H9 (cell line): Measurements from ENCODE around the gene CEP41. TPM values are rescaled to one million over a fixed set of nuclear protein-coding genes. Genes with fewer than 3 reads are reported as not detected.

Experiments used
- DNase-seq: peaks from one replicate; pipeline ENCODE4 v3.0.0-alpha.2; 2017
- H2AFZ ChIP-seq: one replicate; pipeline ENCODE4 v1.6.1; 2013; ENCODE audit warnings: mild to moderate bottlenecking, low read length, control low read depth, moderate library complexity
- H2AK5ac ChIP-seq: 2 replicates; pipeline ENCODE4 v1.6.1; 2013; ENCODE audit warnings: low read length, control low read depth, mixed read lengths; ENCODE audit not compliant: insufficient read length
- H2BK120ac ChIP-seq: one replicate; pipeline ENCODE4 v1.6.1; 2013; ENCODE audit warnings: low read depth, mild to moderate bottlenecking, low read length, control low read depth, inconsistent platforms; ENCODE audit not compliant: poor library complexity, severe bottlenecking
- H2BK12ac ChIP-seq: 2 replicates; pipeline ENCODE4 v1.6.1; 2013; ENCODE audit warnings: low read length, control low read depth, mixed read lengths, low read depth; ENCODE audit not compliant: insufficient read length
- H2BK15ac ChIP-seq: 2 replicates; pipeline ENCODE4 v1.6.1; 2013; ENCODE audit warnings: low read depth, low read length, control low read depth
- H2BK20ac ChIP-seq: one replicate; pipeline ENCODE4 v1.6.1; 2013; ENCODE audit warnings: low read depth, mild to moderate bottlenecking, low read length, control low read depth, inconsistent platforms; ENCODE audit not compliant: poor library complexity, severe bottlenecking
- H2BK5ac ChIP-seq: 2 replicates; pipeline ENCODE4 v1.6.1; 2013; ENCODE audit warnings: low read length, control low read depth, mixed read lengths; ENCODE audit not compliant: insufficient read length
- H3K14ac ChIP-seq: 2 replicates; pipeline ENCODE4 v1.6.1; 2013; ENCODE audit warnings: low read length, control low read depth; ENCODE audit not compliant: insufficient read depth
- H3K18ac ChIP-seq: 2 replicates; pipeline ENCODE4 v1.6.1; 2013; ENCODE audit warnings: low read depth, mild to moderate bottlenecking, mixed read lengths, low read length, control low read depth; ENCODE audit not compliant: insufficient read length
- H3K23ac ChIP-seq: 2 replicates; pipeline ENCODE4 v1.6.1; 2013; ENCODE audit warnings: low read length, control low read depth, mixed read lengths, low read depth; ENCODE audit not compliant: insufficient read length
- H3K23me2 ChIP-seq: 2 replicates; pipeline ENCODE4 v1.6.1; 2013; ENCODE audit warnings: low read depth, mild to moderate bottlenecking, mixed read lengths, low read length, control low read depth; ENCODE audit not compliant: insufficient read length, poor library complexity, severe bottlenecking
- H3K27ac ChIP-seq: 2 replicates; pipeline ENCODE4 v1.5.1; 2013; ENCODE audit warnings: low read length, control low read depth, mixed read lengths, low read depth; ENCODE audit not compliant: insufficient read length
- H3K27me3 ChIP-seq: 2 replicates; pipeline ENCODE4 v1.6.1; 2013; ENCODE audit warnings: low read length, control low read depth, inconsistent platforms; ENCODE audit not compliant: insufficient read depth
- H3K4ac ChIP-seq: 2 replicates; pipeline ENCODE4 v1.6.1; 2013; ENCODE audit warnings: low read depth, mild to moderate bottlenecking, control low read depth, inconsistent platforms, low read length, moderate library complexity
- H3K4me1 ChIP-seq: 2 replicates; pipeline ENCODE4 v1.6.1; 2013; ENCODE audit warnings: low read length, control low read depth, inconsistent platforms; ENCODE audit not compliant: insufficient read depth
- H3K4me2 ChIP-seq: 2 replicates; pipeline ENCODE4 v1.6.1; 2013; ENCODE audit warnings: low read length, control low read depth, mixed read lengths; ENCODE audit not compliant: insufficient read length, insufficient read depth
- H3K56ac ChIP-seq: 2 replicates; pipeline ENCODE4 v1.6.1; 2013; ENCODE audit warnings: low read depth, mild to moderate bottlenecking, mixed read lengths, low read length, control low read depth; ENCODE audit not compliant: insufficient read length
- H3K79me1 ChIP-seq: 2 replicates; pipeline ENCODE4 v1.6.1; 2013; ENCODE audit warnings: low read depth, mild to moderate bottlenecking, moderate library complexity, low read length, control low read depth, inconsistent platforms; ENCODE audit not compliant: insufficient read depth, poor library complexity, severe bottlenecking
- H3K79me2 ChIP-seq: 2 replicates; pipeline ENCODE4 v1.6.1; 2013; ENCODE audit warnings: low read length, control low read depth, inconsistent platforms; ENCODE audit not compliant: insufficient read depth
- H3K9ac ChIP-seq: 2 replicates; pipeline ENCODE4 v1.6.1; 2013; ENCODE audit warnings: low read length, control low read depth, mixed read lengths; ENCODE audit not compliant: insufficient read length; ENCODE audit errors: extremely low read depth
- H3K9me3 ChIP-seq: one replicate; pipeline ENCODE4 v1.6.1; 2013; ENCODE audit warnings: low read depth, low read length, inconsistent platforms; ENCODE audit not compliant: control insufficient read depth
- H3T11ph ChIP-seq: one replicate; pipeline ENCODE4 v1.6.1; 2013; ENCODE audit warnings: mild to moderate bottlenecking, low read length, control low read depth, inconsistent platforms
- H4K20me1 ChIP-seq: one replicate; pipeline ENCODE4 v1.6.1; 2013; ENCODE audit not compliant: control insufficient read depth, insufficient read length, insufficient read depth
- H4K5ac ChIP-seq: 2 replicates; pipeline ENCODE4 v1.6.1; 2013; ENCODE audit warnings: low read depth, mild to moderate bottlenecking, mixed read lengths, low read length, control low read depth; ENCODE audit not compliant: insufficient read length
- H4K8ac ChIP-seq: replicated peaks from 2 replicates; pipeline ENCODE4 v1.6.1; 2013; ENCODE audit warnings: low read length, control low read depth, mixed read lengths, low read depth; ENCODE audit not compliant: insufficient read length
- H4K91ac ChIP-seq: 2 replicates; pipeline ENCODE4 v1.6.1; 2013; ENCODE audit warnings: low read depth, mild to moderate bottlenecking, moderate library complexity, mixed read lengths, low read length, control low read depth; ENCODE audit not compliant: insufficient read length
- H3K27ac Mint-ChIP-seq, 3 experiments: 2 replicates in 2 of 3; 3 replicates in 1 of 3; pipeline ENCODE4 v1.8.0; 2020 to 2021; ENCODE audit warnings: mixed read lengths in 3 of 3, mild to moderate bottlenecking in 1 of 3, moderate library complexity in 1 of 3
- H3K27me3 Mint-ChIP-seq: 2 replicates; pipeline ENCODE4 v1.8.0; 2021; ENCODE audit warnings: low read depth, mild to moderate bottlenecking, moderate library complexity, mixed read lengths
- H3K36me3 Mint-ChIP-seq, 3 experiments: 2 replicates in 2 of 3; 3 replicates in 1 of 3; pipeline ENCODE4 v1.8.0; 2020 to 2021; ENCODE audit warnings: low read depth in 3 of 3, mixed read lengths in 3 of 3; ENCODE audit not compliant: insufficient read depth in 1 of 3
- H3K4me1 Mint-ChIP-seq, 2 experiments: 2 replicates each; pipeline ENCODE4 v1.8.0; 2020; ENCODE audit warnings: mixed read lengths in 2 of 2
- H3K4me3 Mint-ChIP-seq, 2 experiments: 2 replicates in 1 of 2; 3 replicates in 1 of 2; pipeline ENCODE4 v1.8.0; 2020 to 2021; ENCODE audit warnings: mild to moderate bottlenecking in 2 of 2, mixed read lengths in 2 of 2, moderate library complexity in 1 of 2
- H3K9me3 Mint-ChIP-seq, 2 experiments: 2 replicates in 1 of 2; 3 replicates in 1 of 2; pipeline ENCODE4 v1.8.0; 2020; ENCODE audit warnings: mild to moderate bottlenecking in 2 of 2, mixed read lengths in 2 of 2, moderate library complexity in 1 of 2
- CTCF ChIP-seq: fragments of 200-600 bp; sonication (generic); conservative IDR thresholded peaks from 3 replicates; pipeline ENCODE4 v1.8.0; 2021; ENCODE audit warnings: antibody characterized with exemption, mild to moderate bottlenecking
- WGBS: extraction: QIAGEN DNeasy Blood & Tissue Kit; methylation state at CpG from one replicate; pipeline ENCODE4 v1.1.7; 2013; ENCODE audit warnings: missing lambda C conversion rate, low lambda C conversion rate, mixed read lengths; ENCODE audit not compliant: insufficient read length; ENCODE audit errors: extremely low coverage; 5-methylcytosine and 5-hydroxymethylcytosine counted together
- total RNA-seq: library from RNA; stranded (reverse); gene quantifications from 2 replicates; pipeline ENCODE4 v1.2.1, GENCODE V29; 2021

CEP41 gene
- total RNA-seq, 1 experiment from 2014 or later: 9.7 TPM

DNA sequence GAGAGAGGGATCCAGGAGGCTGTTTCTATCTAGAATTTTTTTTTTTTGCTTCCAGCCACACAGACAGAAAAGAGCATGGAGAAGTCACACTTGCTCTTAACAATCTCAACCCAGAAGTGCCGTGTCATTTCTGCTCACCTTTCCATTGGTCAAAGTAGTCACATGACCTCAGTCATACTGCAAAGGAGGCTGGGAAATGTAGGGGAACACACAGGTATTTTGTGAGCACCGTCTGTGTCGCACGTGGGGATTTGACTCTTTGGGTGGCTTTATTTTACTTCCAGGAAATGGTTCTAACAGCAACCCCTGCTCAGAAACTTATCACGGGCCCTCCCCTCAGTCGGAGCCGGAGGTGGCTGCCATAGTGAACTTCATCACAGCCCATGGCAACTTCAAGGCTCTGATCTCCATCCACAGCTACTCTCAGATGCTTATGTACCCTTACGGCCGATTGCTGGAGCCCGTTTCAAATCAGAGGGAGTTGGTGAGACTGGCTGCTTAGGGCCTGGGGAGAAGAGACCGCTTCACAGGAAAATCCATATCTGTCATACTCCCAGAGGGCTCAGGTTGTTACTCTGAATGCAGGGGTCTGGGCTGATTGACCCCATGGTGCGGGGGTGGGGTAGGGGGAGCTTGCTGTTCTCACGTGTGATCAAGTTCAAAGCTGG, 73.6 kb downstream of the CEP41 start:
- WGBS: no CpG with 5 or more reads among the region's 13 CpGs
- H3K9ac ChIP-seq: no peak overlapping the region

More for the DNA sequence above, 73.6 kb downstream of the CEP41 start:
- no peak overlapping the region for H3K4ac ChIP-seq
- no peak overlapping the region for H3T11ph ChIP-seq
- Mint-ChIP-seq H3K4me3 (no peak overlapping the region), H3K9me3 (peaks cover 3 to 4% of the 10 kb centered on the region in 2 experiments; a peak in 3 of 5 replicates), H3K27ac (peak overlapping the region in 1 of 3 experiments; percentile 48; a peak in 2 of 7 replicates), H3K4me1 (peaks cover 15 to 21% of the 10 kb centered on the region in 2 experiments), H3K36me3 (no peaks in the 10 kb centered on the region; a peak in 2 of 7 replicates), H3K27me3 (no peaks in the 10 kb centered on the region; the same call in 1 of the 2 replicates)
- H4K5ac ChIP-seq: no peak overlapping the region
- H2BK5ac ChIP-seq: no peak overlapping the region
- H3K9me3 ChIP-seq: no peaks in the 10 kb centered on the region
- H2BK120ac ChIP-seq: no peak overlapping the region
- H3K18ac ChIP-seq: no peak overlapping the region
- H3K27me3 ChIP-seq: no peaks in the 10 kb centered on the region
- H3K4me1 ChIP-seq: no peaks in the 10 kb centered on the region; the same call in 1 of the 2 replicates
- no peak overlapping the region for H2AK5ac ChIP-seq
- H4K91ac ChIP-seq: no peak overlapping the region
- no peaks in the 10 kb centered on the region for H3K79me1 ChIP-seq
- H3K4me2 ChIP-seq: no peak overlapping the region
- no peaks in the 10 kb centered on the region for H3K79me2 ChIP-seq
- H3K56ac ChIP-seq: no peak overlapping the region
- no peak overlapping the region for H3K14ac ChIP-seq
- H4K20me1 ChIP-seq: no peaks in the 10 kb centered on the region
- no peak overlapping the region for H2BK12ac ChIP-seq
- H3K23me2 ChIP-seq: no peaks in the 10 kb centered on the region
- H3K27ac ChIP-seq: no peak overlapping the region
- H3K23ac ChIP-seq: no peak overlapping the region
- no peak overlapping the region for H2AFZ ChIP-seq
- no peak for TF ChIP-seq CTCF
- H2BK15ac ChIP-seq: no peak overlapping the region
- H4K8ac ChIP-seq: no peak overlapping the region
- H2BK20ac ChIP-seq: no peak overlapping the region
- DNase-seq: no peak
